Measurements from ENCODE around the gene ELK3.

ELK3 gene

GRCh38 chr12:96234591-96235483 is 40.7 kb downstream of the ELK3 start:
- no peak for DNase-seq (ENCODE audit: low read depth)

GRCh38 chr12:96235484-96235826 is 41.3 kb downstream of the ELK3 start:
- DNase-seq (ENCODE audit: low read depth), result no peak

- no peak for DNase-seq (ENCODE audit: low read depth)
These were observed 42.1 kb downstream of the ELK3 start for GRCh38 chr12:96236221-96236822.

GRCh38 chr12:96237035-96237434 is 42.9 kb downstream of the ELK3 start:
- no peak for DNase-seq (ENCODE audit: low read depth)

GRCh38 chr12:96237465-96238077 is 43.4 kb downstream of the ELK3 start:
- peak; percentile 32 for DNase-seq (ENCODE audit: low read depth)

GRCh38 chr12:96238336-96239047 is 44.3 kb downstream of the ELK3 start:
- DNase-seq (ENCODE audit: low read depth), result no peak

GRCh38 chr12:96239711-96240635 is 45.8 kb downstream of the ELK3 start:
- no peak for DNase-seq (ENCODE audit: low read depth)

- DNase-seq (ENCODE audit: low read depth), result no peak
These were observed 46.5 kb downstream of the ELK3 start for GRCh38 chr12:96240656-96241055.

- no peak for DNase-seq (ENCODE audit: low read depth)
These were observed 47.3 kb downstream of the ELK3 start for GRCh38 chr12:96241431-96241830.

- DNase-seq (ENCODE audit: low read depth), result peak; percentile 42
These were observed 47.7 kb downstream of the ELK3 start for GRCh38 chr12:96241846-96242256.

GRCh38 chr12:96242597-96242996 is 48.4 kb downstream of the ELK3 start:
- no peak for DNase-seq (ENCODE audit: low read depth)

GRCh38 chr12:96244826-96245225 is 50.7 kb downstream of the ELK3 start:
- no peak for DNase-seq (ENCODE audit: low read depth)

GRCh38 chr12:96246926-96247505 is 52.8 kb downstream of the ELK3 start:
- no peak for DNase-seq (ENCODE audit: low read depth)

GRCh38 chr12:96247563-96247962 is 53.4 kb downstream of the ELK3 start:
- no peak for DNase-seq (ENCODE audit: low read depth)

- DNase-seq (ENCODE audit: low read depth), result no peak
These were observed 54.2 kb downstream of the ELK3 start for GRCh38 chr12:96248136-96248931.

GRCh38 chr12:96249196-96250118 is 55.3 kb downstream of the ELK3 start:
- DNase-seq (ENCODE audit: low read depth), result no peak

- no peak for DNase-seq (ENCODE audit: low read depth)
These were observed 56.0 kb downstream of the ELK3 start for GRCh38 chr12:96250119-96250685.

GRCh38 chr12:96255077-96255476 is 60.9 kb downstream of the ELK3 start:
- no peak for DNase-seq (ENCODE audit: low read depth)

All from activated T-cell treated with anti-CD3 and anti-CD28 coated beads for 24 hours (primary cell).